Smooth muscle cell (in vitro differentiated cells): ENCODE data around the gene SH2D5. TPM values are rescaled to one million over a fixed set of nuclear protein-coding genes. Genes with fewer than 3 reads are reported as not detected.
"Not testable (repeated sequence)": the region's sequence is repeated elsewhere in the genome, so short reads cannot be mapped to it uniquely, and the experiment has no call there.

ENCODE experiments used
- DNase-seq: peaks from one replicate; lab custom pipeline; 2025; ENCODE audit not compliant: unreplicated experiment; lab: John Stamatoyannopoulos, UW
- H2AFZ ChIP-seq: fragments of 200-600 bp; sonication (generic); 2 replicates; pipeline ENCODE4 v1.6.0; 2016; ENCODE audit warnings: antibody characterized with exemption, low read depth, mild to moderate bottlenecking
- H3F3A ChIP-seq: fragments of 200-600 bp; sonication (generic); 2 replicates; pipeline ENCODE4 v1.6.0; 2017; ENCODE audit warnings: antibody characterized with exemption, low read depth
- H3K27ac ChIP-seq: fragments of 200-600 bp; sonication (generic); 2 replicates; pipeline ENCODE4 v1.5.1; 2016; ENCODE audit warnings: low read depth, mild to moderate bottlenecking
- H3K27me3 ChIP-seq: fragments of 200-600 bp; sonication (generic); 2 replicates; pipeline ENCODE4 v1.6.1; 2016; ENCODE audit warnings: low read depth, mild to moderate bottlenecking
- H3K36me3 ChIP-seq: fragments of 200-600 bp; sonication (generic); 2 replicates; pipeline ENCODE4 v1.5.1; 2016; ENCODE audit warnings: low read depth
- H3K4me1 ChIP-seq: fragments of 200-600 bp; sonication (generic); 2 replicates; pipeline ENCODE4 v1.5.1; 2016; ENCODE audit warnings: low read depth
- H3K4me2 ChIP-seq: fragments of 200-600 bp; sonication (generic); 2 replicates; pipeline ENCODE4 v1.6.0; 2016; ENCODE audit warnings: mild to moderate bottlenecking
- H3K4me3 ChIP-seq: fragments of 200-600 bp; sonication (generic); 2 replicates; pipeline ENCODE4 v1.5.1; 2016; ENCODE audit warnings: mild to moderate bottlenecking
- H3K79me2 ChIP-seq: fragments of 200-600 bp; sonication (generic); 2 replicates; pipeline ENCODE4 v1.6.0; 2016; ENCODE audit warnings: low read depth, mild to moderate bottlenecking
- H3K9ac ChIP-seq: fragments of 200-600 bp; sonication (generic); 2 replicates; pipeline ENCODE4 v1.6.0; 2016; ENCODE audit warnings: low read depth
- H3K9me3 ChIP-seq: fragments of 200-600 bp; sonication (generic); replicated peaks from 2 replicates; pipeline ENCODE4 v1.5.1; 2016; ENCODE audit warnings: low read depth
- H4K20me1 ChIP-seq: fragments of 200-600 bp; sonication (generic); 2 replicates; pipeline ENCODE4 v1.6.0; 2016; ENCODE audit warnings: low read depth
- CTCF ChIP-seq: fragments of 200-600 bp; sonication (generic); IDR thresholded peaks from 2 replicates; pipeline ENCODE4 v1.5.1; 2017; ENCODE audit warnings: borderline replicate concordance, mild to moderate bottlenecking, antibody characterized with exemption; ENCODE audit not compliant: insufficient read depth, poor library complexity, severe bottlenecking
- WGBS: methylation state at CpG from one replicate; pipeline ENCODE4 v1.1.7; 2016; ENCODE audit warnings: low lambda C conversion rate; 5-methylcytosine and 5-hydroxymethylcytosine counted together
- polyA plus RNA-seq: library from polyadenylated mRNA; unstranded; fragments of >200 nt; fragmentation: Nextera tagmentation; extraction: Ambion mirVana; gene quantifications from 2 replicates; pipeline ENCODE4 v1.2.1, GENCODE V29; 2016
- total RNA-seq: library from RNA; depleted of rRNA; stranded (reverse); fragments of >200 nt; gene quantifications from 2 replicates; pipeline ENCODE4 v1.2.3, GENCODE V29; 2014

Gene SH2D5
- total and polyA plus RNA-seq, 2 experiments from 2014 or later = 0.18 TPM; not detected in 1

GRCh38 chr1:20681999-20682398 is 50.5 kb downstream of the SH2D5 start:
- H3K9ac ChIP-seq = no peak overlapping the region
- H3K9me3 ChIP-seq = no peaks in the 10 kb centered on the region
- H3K36me3 ChIP-seq = no peaks in the 10 kb centered on the region
- H3K79me2 ChIP-seq = no peaks in the 10 kb centered on the region
- H3F3A ChIP-seq = no peaks in the 10 kb centered on the region
- no peaks in the 10 kb centered on the region for H3K4me1 ChIP-seq
- H3K27ac ChIP-seq = no peak overlapping the region
- WGBS = 95% methylated on average over 9 of the region's 9 CpGs
- H2AFZ ChIP-seq = no peak overlapping the region
- H3K4me3 ChIP-seq = no peak overlapping the region
- H4K20me1 ChIP-seq = no peaks in the 10 kb centered on the region
- TF ChIP-seq CTCF = no peak
- H3K27me3 ChIP-seq = no peaks in the 10 kb centered on the region
- H3K4me2 ChIP-seq = no peak overlapping the region
- DNase-seq = no peak

- H3K27me3 ChIP-seq = no peaks in the 10 kb centered on the region
- no peak for DNase-seq
- no peak for TF ChIP-seq CTCF
- no peaks in the 10 kb centered on the region for H3K4me1 ChIP-seq
- H3K4me3 ChIP-seq = no peak overlapping the region
- H4K20me1 ChIP-seq = no peaks in the 10 kb centered on the region
- 92% methylated on average over 5 of the region's 5 CpGs for WGBS
- no peaks in the 10 kb centered on the region for H3K36me3 ChIP-seq
- H3K4me2 ChIP-seq = no peak overlapping the region
- no peak overlapping the region for H3K27ac ChIP-seq
- no peaks in the 10 kb centered on the region for H3K9me3 ChIP-seq
- no peaks in the 10 kb centered on the region for H3F3A ChIP-seq
- H3K79me2 ChIP-seq = no peaks in the 10 kb centered on the region
- no peak overlapping the region for H3K9ac ChIP-seq
- no peak overlapping the region for H2AFZ ChIP-seq
Measured at GRCh38 chr1:20680269-20680668, 52.2 kb downstream of the SH2D5 start.

- Histone ChIP-seq H3K4me1 (no peaks in the 10 kb centered on the region), H3K36me3 (no peaks in the 10 kb centered on the region), H2AFZ (no peak overlapping the region), H3K4me2 (no peak overlapping the region), H3K27ac (no peak overlapping the region), H3K9me3 (no peaks in the 10 kb centered on the region), H3K27me3 (no peaks in the 10 kb centered on the region), H3K4me3 (no peak overlapping the region), H3K79me2 (no peaks in the 10 kb centered on the region), H4K20me1 (no peaks in the 10 kb centered on the region), H3F3A (no peaks in the 10 kb centered on the region), H3K9ac (no peak overlapping the region)
- 89% methylated on average over 6 of the region's 6 CpGs for WGBS
- no peak for TF ChIP-seq CTCF
- no peak for DNase-seq
Measured at GRCh38 chr1:20678599-20678998, 53.9 kb downstream of the SH2D5 start.

- not testable (repeated sequence) for H3K36me3 ChIP-seq, H3K27ac ChIP-seq, H3K79me2 ChIP-seq, H3K4me1 ChIP-seq, DNase-seq, H3K4me3 ChIP-seq, H3K9ac ChIP-seq, H3K27me3 ChIP-seq, H3F3A ChIP-seq, H3K9me3 ChIP-seq, H3K4me2 ChIP-seq, H2AFZ ChIP-seq, H4K20me1 ChIP-seq
- 91% methylated on average over 11 of the region's 11 CpGs for WGBS
Measured at GRCh38 chr1:20673626-20674025, 58.9 kb downstream of the SH2D5 start.
